Neural progenitor cell (in vitro differentiated cells): ENCODE measurements around the gene RAB6A. TPM values are rescaled to one million over a fixed set of nuclear protein-coding genes. Genes with fewer than 3 reads are reported as not detected.

Experiments used
- DNase-seq: peaks from one replicate; pipeline ENCODE4 v3.0.0-alpha.2; 2016; ENCODE audit warnings: low spot score
- H2AFZ ChIP-seq: fragments of 200-600 bp; sonication (generic); replicated peaks from 2 replicates; pipeline ENCODE4 v1.6.1; 2016; ENCODE audit warnings: antibody characterized with exemption
- H3F3A ChIP-seq: fragments of 200-600 bp; sonication (generic); 2 replicates; pipeline ENCODE4 v1.6.1; 2016; ENCODE audit warnings: antibody characterized with exemption, low read depth
- H3K27ac ChIP-seq: fragments of 200-600 bp; sonication (generic); 2 replicates; pipeline ENCODE4 v1.5.1; 2016; ENCODE audit warnings: mild to moderate bottlenecking
- H3K27me3 ChIP-seq: fragments of 200-600 bp; sonication (generic); 2 replicates; pipeline ENCODE4 v1.6.1; 2016; ENCODE audit warnings: mild to moderate bottlenecking, moderate library complexity
- H3K36me3 ChIP-seq: fragments of 200-600 bp; sonication (generic); 2 replicates; pipeline ENCODE4 v1.5.1; 2016
- H3K4me1 ChIP-seq: fragments of 200-600 bp; sonication (generic); 2 replicates; pipeline ENCODE4 v1.6.1; 2016; ENCODE audit warnings: mixed run types
- H3K4me2 ChIP-seq: fragments of 200-600 bp; sonication (generic); 2 replicates; pipeline ENCODE4 v1.6.1; 2016
- H3K4me3 ChIP-seq: fragments of 200-600 bp; sonication (generic); 2 replicates; pipeline ENCODE4 v1.5.1; 2016
- H3K79me2 ChIP-seq: fragments of 200-600 bp; sonication (generic); 2 replicates; pipeline ENCODE4 v1.6.1; 2016; ENCODE audit warnings: low read depth
- H3K9ac ChIP-seq: fragments of 200-600 bp; sonication (generic); 2 replicates; pipeline ENCODE4 v1.6.1; 2016
- H3K9me3 ChIP-seq: fragments of 200-600 bp; sonication (generic); 2 replicates; pipeline ENCODE4 v1.5.1; 2016; ENCODE audit warnings: low read depth
- H4K20me1 ChIP-seq: fragments of 200-600 bp; sonication (generic); 2 replicates; pipeline ENCODE4 v1.6.1; 2016; ENCODE audit warnings: low read depth
- H3K27ac Mint-ChIP-seq: 3 replicates; pipeline ENCODE4 v1.8.0; 2021; ENCODE audit warnings: mixed read lengths
- H3K27me3 Mint-ChIP-seq: 2 replicates; pipeline ENCODE4 v1.8.0; 2022; ENCODE audit warnings: low read depth, mild to moderate bottlenecking, inconsistent platforms, moderate library complexity, mixed read lengths; ENCODE audit not compliant: insufficient read depth
- H3K36me3 Mint-ChIP-seq: 3 replicates; pipeline ENCODE4 v1.8.0; 2021; ENCODE audit warnings: mixed read lengths
- H3K4me1 Mint-ChIP-seq: 3 replicates; pipeline ENCODE4 v1.8.0; 2021; ENCODE audit warnings: mixed read lengths
- H3K4me3 Mint-ChIP-seq: 3 replicates; pipeline ENCODE4 v1.8.0; 2021; ENCODE audit warnings: mild to moderate bottlenecking, moderate library complexity, mixed read lengths
- H3K9me3 Mint-ChIP-seq: 3 replicates; pipeline ENCODE4 v1.8.0; 2020; ENCODE audit warnings: mixed read lengths
- CTCF ChIP-seq: fragments of 200-600 bp; sonication (generic); IDR thresholded peaks from 2 replicates; pipeline ENCODE4 v1.5.1; 2017; ENCODE audit warnings: antibody characterized with exemption, mild to moderate bottlenecking
- EZH2 ChIP-seq: fragments of 200-600 bp; sonication (generic); IDR thresholded peaks from 2 replicates; pipeline ENCODE4 v1.6.1; 2017; ENCODE audit warnings: antibody characterized with exemption, mild to moderate bottlenecking, moderate library complexity
- EZH2phosphoT487 ChIP-seq: fragments of 200-600 bp; sonication (generic); IDR thresholded peaks from 2 replicates; pipeline ENCODE4 v1.6.1; 2017; ENCODE audit warnings: antibody characterized with exemption
- total RNA-seq: library from RNA; depleted of rRNA; stranded (reverse); fragments of >200 nt; gene quantifications from 2 replicates; pipeline ENCODE4 v1.2.3, GENCODE V29; 2015; ENCODE audit warnings: low replicate concordance

The RAB6A gene
- total RNA-seq, 1 donor from 2014 or later, result 54.7 TPM

- no peak overlapping the region for H3K4me3 Mint-ChIP-seq
- no peak overlapping the region for H3K9ac ChIP-seq
- H3K4me1 Mint-ChIP-seq, result peaks cover 3% of the 10 kb centered on the region
- H3K27ac Mint-ChIP-seq, result no peak overlapping the region
- H3K79me2 ChIP-seq, result no peaks in the 10 kb centered on the region
- H3K9me3 Mint-ChIP-seq, result no peaks in the 10 kb centered on the region
- no peak for DNase-seq
- no peak overlapping the region for H2AFZ ChIP-seq
- H3K36me3 ChIP-seq, result no peaks in the 10 kb centered on the region
- no peak overlapping the region for H3K27ac ChIP-seq
- no peak overlapping the region for H3K4me2 ChIP-seq
- H3F3A ChIP-seq, result no peaks in the 10 kb centered on the region
- no peak overlapping the region for H3K4me3 ChIP-seq
- no peaks in the 10 kb centered on the region for H4K20me1 ChIP-seq
- no peaks in the 10 kb centered on the region for H3K9me3 ChIP-seq
- peaks cover 2% of the 10 kb centered on the region for H3K4me1 ChIP-seq
- TF ChIP-seq EZH2 (no peak), CTCF (no peak), EZH2phosphoT487 (no peak)
- H3K36me3 Mint-ChIP-seq, result peaks cover 8% of the 10 kb centered on the region
- H3K27me3 Mint-ChIP-seq, result no peaks in the 10 kb centered on the region
- H3K27me3 ChIP-seq, result no peaks in the 10 kb centered on the region
These were observed 49.9 kb downstream of the RAB6A start for GRCh38 chr11:73710964-73711363.

- H3K9ac ChIP-seq, result no peak overlapping the region
- Mint-ChIP-seq H3K27me3 (no peaks in the 10 kb centered on the region), H3K27ac (no peak overlapping the region), H3K4me1 (no peaks in the 10 kb centered on the region), H3K4me3 (no peak overlapping the region), H3K36me3 (peaks cover 10% of the 10 kb centered on the region), H3K9me3 (no peaks in the 10 kb centered on the region)
- TF ChIP-seq EZH2, result no peak
- TF ChIP-seq EZH2phosphoT487, result no peak
- TF ChIP-seq CTCF, result no peak
- H3K27me3 ChIP-seq, result no peaks in the 10 kb centered on the region
- no peak for DNase-seq
- H3K4me1 ChIP-seq, result no peaks in the 10 kb centered on the region
- H3K4me2 ChIP-seq, result no peak overlapping the region
- H3K27ac ChIP-seq, result no peak overlapping the region
- H3K9me3 ChIP-seq, result no peaks in the 10 kb centered on the region
- H3K4me3 ChIP-seq, result no peak overlapping the region
- no peaks in the 10 kb centered on the region for H4K20me1 ChIP-seq
- H3K36me3 ChIP-seq, result no peaks in the 10 kb centered on the region
- H3F3A ChIP-seq, result no peaks in the 10 kb centered on the region
- no peaks in the 10 kb centered on the region for H3K79me2 ChIP-seq
- no peak overlapping the region for H2AFZ ChIP-seq
These were observed 55.8 kb downstream of the RAB6A start for GRCh38 chr11:73705053-73705452.

GRCh38 chr11:73693899-73694525 is 66.9 kb downstream of the RAB6A start:
- no peaks in the 10 kb centered on the region for H3K27me3 ChIP-seq
- H3K36me3 ChIP-seq, result no peaks in the 10 kb centered on the region
- no peaks in the 10 kb centered on the region for H3K9me3 ChIP-seq
- no peak overlapping the region for H3K9ac ChIP-seq
- no peak overlapping the region for H3K27ac ChIP-seq
- Mint-ChIP-seq H3K4me1 (peaks cover 2% of the 10 kb centered on the region), H3K27ac (no peak overlapping the region), H3K36me3 (peaks cover 5% of the 10 kb centered on the region), H3K27me3 (no peaks in the 10 kb centered on the region), H3K4me3 (no peak overlapping the region), H3K9me3 (no peaks in the 10 kb centered on the region)
- H3F3A ChIP-seq, result no peaks in the 10 kb centered on the region
- H3K4me3 ChIP-seq, result no peak overlapping the region
- no peak for TF ChIP-seq CTCF
- no peak for TF ChIP-seq EZH2phosphoT487
- no peak for TF ChIP-seq EZH2
- no peaks in the 10 kb centered on the region for H4K20me1 ChIP-seq
- no peaks in the 10 kb centered on the region for H3K79me2 ChIP-seq
- H2AFZ ChIP-seq, result no peak overlapping the region
- H3K4me1 ChIP-seq, result no peaks in the 10 kb centered on the region
- no peak overlapping the region for H3K4me2 ChIP-seq
- no peak for DNase-seq
